Tibial nerve (tissue), 4 donors: ENCODE measurements around the gene CD48. TPM values are rescaled to one million over a fixed set of nuclear protein-coding genes. Genes with fewer than 3 reads are reported as not detected.

Experiments used
- DNase-seq, 2 donors: peaks; one replicate each; pipeline ENCODE4 v3.0.0-alpha.2; 2019; ENCODE audit warnings: low spot score in 2 of 2
- H3K27ac ChIP-seq, 4 donors: fragments of 200-600 bp; sonication (generic) in 3 of 4; one replicate each; pipeline ENCODE4 v1.5.1; 2017 to 2019; ENCODE audit warnings: mild to moderate bottlenecking in 1 of 4
- H3K27me3 ChIP-seq, 2 donors: fragments of 200-600 bp; sonication (generic) in 1 of 2; one replicate each; pipeline versions ENCODE4 v1.5.1 to v1.6.0; 2017 to 2019
- H3K36me3 ChIP-seq, 3 donors: fragments of 200-600 bp; sonication (generic); one replicate each; pipeline ENCODE4 v1.5.1; 2018 to 2019
- H3K4me1 ChIP-seq, 4 donors: fragments of 200-600 bp; sonication (generic) in 3 of 4; one replicate each; pipeline ENCODE4 v1.5.1; 2017 to 2019
- H3K4me3 ChIP-seq, 4 donors: fragments of 200-600 bp; sonication (generic) in 3 of 4; one replicate each; pipeline ENCODE4 v1.5.1; 2017 to 2019; ENCODE audit warnings: mild to moderate bottlenecking in 1 of 4, moderate library complexity in 1 of 4
- H3K9me3 ChIP-seq, 4 donors: fragments of 200-600 bp; sonication (generic) in 3 of 4; one replicate each; pipeline ENCODE4 v1.5.1; 2017 to 2019
- CTCF ChIP-seq, 5 experiments: fragments of 200-600 bp in 3 of 5; fragments of 450-650 bp in 2 of 5; sonication (generic) in 3 of 5; IDR thresholded peaks; one replicate each; pipeline ENCODE4 v1.5.1; 2016 to 2019; ENCODE audit warnings: antibody characterized with exemption in 5 of 5, mild to moderate bottlenecking in 3 of 5, moderate library complexity in 2 of 5
- EP300 ChIP-seq, 2 donors: sonication (generic); formaldehyde crosslinking; IDR thresholded peaks; one replicate each; pipeline ENCODE4 v1.6.1; 2017; ENCODE audit warnings: antibody characterized with exemption in 2 of 2, mild to moderate bottlenecking in 1 of 2
- POLR2A ChIP-seq, 2 donors: fragments of 450-650 bp; IDR thresholded peaks; one replicate each; pipeline ENCODE4 v1.6.1; 2017; ENCODE audit warnings: antibody characterized with exemption in 2 of 2, mild to moderate bottlenecking in 2 of 2, moderate library complexity in 2 of 2
- WGBS, 2 donors: methylation state at CpG; one replicate each; pipeline ENCODE4 v1.1.5; 2018; 5-methylcytosine and 5-hydroxymethylcytosine counted together
- total RNA-seq, 4 donors: library from RNA; depleted of rRNA; stranded (reverse); fragments of >200 nt; gene quantifications; one replicate each; pipeline ENCODE4 v1.1.0, GENCODE V29; 2016

Gene CD48
- total RNA-seq, 4 donors from 2014 or later: 1.5 to 5.9 (median 2.0) TPM

GRCh38 chr1:160670701-160671100, 40.9 kb downstream of the CD48 start:
- H3K4me1 ChIP-seq: peaks cover 0 to 9% (median 4%) of the 10 kb centered on the region in 4 donors
- no peaks in the 10 kb centered on the region for H3K36me3 ChIP-seq
- H3K4me3 ChIP-seq: no peak overlapping the region
- 86 to 91% methylated on average over 4 of the region's 4 CpGs for WGBS, 2 donors
- TF ChIP-seq EP300 (IDR thresholded peaks at IDR 0.05) (no peak), POLR2A (IDR thresholded peaks at IDR 0.05) (no peak), CTCF (IDR thresholded peaks at IDR 0.05) (no peak)
- DNase-seq: no peak
- no peak overlapping the region for H3K27ac ChIP-seq
- peaks cover 0 to 13% (median 5%) of the 10 kb centered on the region in 4 donors for H3K9me3 ChIP-seq
- H3K27me3 ChIP-seq: no peaks in the 10 kb centered on the region

GRCh38 chr1:160669802-160670201, 41.8 kb downstream of the CD48 start:
- Histone ChIP-seq H3K4me3 (no peak overlapping the region), H3K27me3 (no peaks in the 10 kb centered on the region), H3K4me1 (peaks cover 0 to 15% (median 4%) of the 10 kb centered on the region in 4 donors), H3K27ac (no peak overlapping the region), H3K36me3 (no peaks in the 10 kb centered on the region), H3K9me3 (peaks cover 0 to 13% (median 5%) of the 10 kb centered on the region in 4 donors)
- WGBS, 2 donors: 95% methylated on average over 20 of the region's 20 CpGs
- TF ChIP-seq CTCF (IDR thresholded peaks at IDR 0.05) (no peak), POLR2A (IDR thresholded peaks at IDR 0.05) (no peak), EP300 (IDR thresholded peaks at IDR 0.05) (no peak)
- no peak for DNase-seq

- H3K4me3 ChIP-seq: no peak overlapping the region
- H3K4me1 ChIP-seq: peaks cover 0 to 18% (median 4%) of the 10 kb centered on the region in 4 donors
- H3K36me3 ChIP-seq: no peaks in the 10 kb centered on the region
- H3K9me3 ChIP-seq: peaks cover 0 to 13% (median 5%) of the 10 kb centered on the region in 4 donors
- DNase-seq: no peak
- TF ChIP-seq POLR2A (IDR thresholded peaks at IDR 0.05) (no peak), CTCF (IDR thresholded peaks at IDR 0.05) (no peak), EP300 (IDR thresholded peaks at IDR 0.05) (no peak)
- no peak overlapping the region for H3K27ac ChIP-seq
- H3K27me3 ChIP-seq: no peaks in the 10 kb centered on the region
These were observed 42.3 kb downstream of the CD48 start for GRCh38 chr1:160669276-160669675.

GRCh38 chr1:160667896-160668295, 43.7 kb downstream of the CD48 start:
- Histone ChIP-seq H3K4me1 (peaks cover 0 to 18% (median 4%) of the 10 kb centered on the region in 4 donors), H3K4me3 (no peak overlapping the region), H3K27ac (no peak overlapping the region), H3K9me3 (peaks cover 0 to 13% (median 5%) of the 10 kb centered on the region in 4 donors), H3K27me3 (no peaks in the 10 kb centered on the region), H3K36me3 (no peaks in the 10 kb centered on the region)
- WGBS, 2 donors: 87% methylated on average over 2 of the region's 2 CpGs
- no peak for TF ChIP-seq POLR2A (IDR thresholded peaks at IDR 0.05)
- DNase-seq: no peak

- no peaks in the 10 kb centered on the region for H3K36me3 ChIP-seq
- no peak for DNase-seq
- 35 to 41% methylated on average over 3 of the region's 3 CpGs for WGBS, 2 donors
- no peak for TF ChIP-seq CTCF (IDR thresholded peaks at IDR 0.05)
- TF ChIP-seq EP300 (IDR thresholded peaks at IDR 0.05): no peak
- TF ChIP-seq POLR2A (IDR thresholded peaks at IDR 0.05): no peak
- H3K27me3 ChIP-seq: no peaks in the 10 kb centered on the region
- peaks cover 0 to 13% (median 5%) of the 10 kb centered on the region in 4 donors for H3K9me3 ChIP-seq
- H3K4me1 ChIP-seq: peaks cover 0 to 15% (median 4%) of the 10 kb centered on the region in 4 donors
- H3K27ac ChIP-seq: peak overlapping the region in 2 of 4 donors; percentile 41 to 56
- H3K4me3 ChIP-seq: no peak overlapping the region
These were observed 45.6 kb downstream of the CD48 start for GRCh38 chr1:160666079-160666442.
